ENCODE measurements around the gene SCEL. TPM values are rescaled to one million over a fixed set of nuclear protein-coding genes. Genes with fewer than 3 reads are reported as not detected.

SCEL gene
- polyA plus RNA-seq, 1 donor: 1.9 TPM

DNA sequence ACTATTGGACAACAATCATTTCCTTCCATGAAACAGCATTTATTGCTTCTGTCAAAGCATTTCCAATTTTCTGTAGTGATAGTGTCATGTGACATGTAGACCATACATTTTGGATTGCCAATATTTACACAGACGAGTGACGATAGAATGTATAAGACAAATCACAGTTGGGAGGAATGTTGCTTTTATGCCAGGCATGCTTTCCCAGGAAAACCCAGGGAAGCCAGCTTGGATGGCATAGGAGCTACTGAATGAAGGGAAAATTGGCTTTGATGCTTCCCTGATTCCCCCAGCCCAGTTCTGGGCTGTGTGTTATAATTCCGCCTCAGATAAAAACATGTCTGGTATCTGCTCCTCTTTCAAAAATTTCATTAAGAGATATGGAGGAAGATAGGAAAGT lies 22.5 kb downstream of the SCEL start:
- Histone ChIP-seq H3K27me3 (ENCODE audit: control insufficient read depth, insufficient read depth, low read length) (no peaks in the 10 kb centered on the region), H3K4me1 (ENCODE audit: control insufficient read depth, insufficient read depth, low read length) (no peaks in the 10 kb centered on the region), H3K9me3 (ENCODE audit: control insufficient read depth, low read depth, low read length) (no peaks in the 10 kb centered on the region), H3K4me3 (ENCODE audit: low read length) (no peak overlapping the region), H3K27ac (ENCODE audit: low read length) (no peak overlapping the region), H3K36me3 (ENCODE audit: control insufficient read depth, insufficient read depth, low read length) (no peaks in the 10 kb centered on the region)
- no peak for DNase-seq
- WGBS (ENCODE audit: insufficient coverage, low lambda C conversion rate): no CpG with 5 or more reads among the region's 3 CpGs

DNA sequence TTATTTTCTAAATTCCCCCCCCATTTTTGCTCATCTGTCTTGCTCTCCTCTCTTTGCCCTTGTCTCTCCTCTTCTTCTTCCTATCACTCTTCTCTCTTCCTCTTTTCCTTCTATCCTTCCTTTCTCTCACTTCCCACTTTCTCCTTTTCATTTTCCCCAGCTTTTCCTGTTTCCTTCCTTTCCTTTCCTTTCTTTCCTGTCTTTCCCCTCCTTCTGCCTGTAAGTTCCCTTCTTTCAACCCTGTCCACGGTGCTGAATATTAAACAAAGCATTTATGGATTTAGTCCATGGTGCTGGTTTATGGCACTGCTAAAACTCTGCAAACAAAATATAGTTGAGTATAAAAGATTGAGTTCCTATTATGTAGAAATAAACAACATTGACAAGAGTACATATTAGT lies 27.6 kb downstream of the SCEL start:
- no peaks in the 10 kb centered on the region for H3K27me3 ChIP-seq (ENCODE audit: control insufficient read depth, insufficient read depth, low read length)
- H3K4me3 ChIP-seq (ENCODE audit: low read length): no peak overlapping the region
- H3K27ac ChIP-seq (ENCODE audit: low read length): no peak overlapping the region
- no peaks in the 10 kb centered on the region for H3K4me1 ChIP-seq (ENCODE audit: control insufficient read depth, insufficient read depth, low read length)
- no peaks in the 10 kb centered on the region for H3K36me3 ChIP-seq (ENCODE audit: control insufficient read depth, insufficient read depth, low read length)
- no peaks in the 10 kb centered on the region for H3K9me3 ChIP-seq (ENCODE audit: control insufficient read depth, low read depth, low read length)
- 25% methylated on average over 1 of the region's 1 CpG for WGBS (ENCODE audit: insufficient coverage, low lambda C conversion rate)
- DNase-seq: no peak

DNA sequence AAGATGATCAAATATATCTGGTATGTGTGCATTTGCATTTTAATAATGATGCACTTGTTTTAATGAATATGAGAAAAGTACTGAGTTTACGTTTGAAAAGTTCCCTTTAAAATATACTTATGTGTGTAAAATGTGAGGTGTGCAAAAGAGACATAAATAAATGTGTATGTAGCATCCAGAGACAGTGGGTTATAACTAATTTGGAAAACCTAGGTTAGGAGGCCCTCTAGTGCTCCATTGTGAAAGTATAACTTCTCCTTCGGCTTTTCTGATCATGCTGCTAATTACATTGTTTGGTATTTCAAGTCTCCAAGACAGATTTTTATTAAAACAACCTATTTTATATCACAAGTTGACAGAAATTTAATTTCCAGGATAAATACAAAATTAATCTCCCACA lies 30.1 kb downstream of the SCEL start:
- Histone ChIP-seq H3K4me3 (ENCODE audit: low read length) (no peak overlapping the region), H3K36me3 (ENCODE audit: control insufficient read depth, insufficient read depth, low read length) (no peaks in the 10 kb centered on the region), H3K27me3 (ENCODE audit: control insufficient read depth, insufficient read depth, low read length) (no peaks in the 10 kb centered on the region), H3K9me3 (ENCODE audit: control insufficient read depth, low read depth, low read length) (no peaks in the 10 kb centered on the region), H3K4me1 (ENCODE audit: control insufficient read depth, insufficient read depth, low read length) (no peaks in the 10 kb centered on the region), H3K27ac (ENCODE audit: low read length) (no peak overlapping the region)
- WGBS (ENCODE audit: insufficient coverage, low lambda C conversion rate): 0% methylated on average over 1 of the region's 2 CpGs
- no peak for DNase-seq

DNA sequence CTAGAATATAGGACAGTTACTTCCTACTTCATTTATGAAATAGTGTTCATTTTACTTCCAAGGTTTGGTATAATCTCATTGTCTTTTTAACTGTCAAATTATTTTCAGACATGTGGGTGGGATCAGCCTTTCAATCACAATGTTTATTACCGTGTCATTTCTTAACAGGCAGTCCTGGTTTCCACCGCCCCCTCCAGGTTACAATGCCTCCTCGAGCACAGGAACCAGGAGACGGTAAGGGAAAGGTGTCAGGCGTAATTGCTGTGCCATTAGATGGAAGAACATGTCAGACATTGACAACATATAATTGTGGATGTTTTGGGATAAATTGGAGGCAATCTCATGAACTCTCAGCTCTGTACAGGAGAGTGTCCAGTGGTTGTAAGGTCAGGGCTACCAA lies 36.5 kb downstream of the SCEL start:
- Histone ChIP-seq H3K27ac (ENCODE audit: low read length) (no peak overlapping the region), H3K4me1 (ENCODE audit: control insufficient read depth, insufficient read depth, low read length) (no peaks in the 10 kb centered on the region), H3K4me3 (ENCODE audit: low read length) (no peak overlapping the region), H3K9me3 (ENCODE audit: control insufficient read depth, low read depth, low read length) (no peaks in the 10 kb centered on the region), H3K27me3 (ENCODE audit: control insufficient read depth, insufficient read depth, low read length) (no peaks in the 10 kb centered on the region), H3K36me3 (ENCODE audit: control insufficient read depth, insufficient read depth, low read length) (no peaks in the 10 kb centered on the region)
- WGBS (ENCODE audit: insufficient coverage, low lambda C conversion rate): 70% methylated on average over 5 of the region's 5 CpGs
- no peak for DNase-seq

DNA sequence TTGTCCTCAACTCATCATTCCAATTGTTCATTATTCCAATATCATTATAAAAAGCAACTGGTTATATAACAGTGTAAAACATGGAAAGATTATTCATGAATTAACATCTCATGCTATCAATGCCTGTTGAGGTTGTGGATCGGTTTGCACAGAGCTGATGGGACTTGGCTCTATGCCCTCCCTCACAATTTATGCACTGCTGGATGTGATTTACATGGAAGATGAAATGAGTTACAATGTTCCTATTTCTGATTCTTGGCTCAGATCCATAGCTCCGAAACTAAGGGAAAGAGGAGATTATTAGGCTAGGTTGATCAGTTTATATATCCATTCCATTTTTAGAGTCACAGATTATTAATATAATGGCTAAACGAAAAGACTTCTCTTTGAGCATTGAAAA lies 38.6 kb downstream of the SCEL start:
- Histone ChIP-seq H3K27ac (ENCODE audit: low read length) (no peak overlapping the region), H3K4me3 (ENCODE audit: low read length) (no peak overlapping the region), H3K9me3 (ENCODE audit: control insufficient read depth, low read depth, low read length) (no peaks in the 10 kb centered on the region), H3K4me1 (ENCODE audit: control insufficient read depth, insufficient read depth, low read length) (no peaks in the 10 kb centered on the region), H3K27me3 (ENCODE audit: control insufficient read depth, insufficient read depth, low read length) (no peaks in the 10 kb centered on the region), H3K36me3 (ENCODE audit: control insufficient read depth, insufficient read depth, low read length) (no peaks in the 10 kb centered on the region)
- DNase-seq: no peak
- 100% methylated on average over 1 of the region's 3 CpGs for WGBS (ENCODE audit: insufficient coverage, low lambda C conversion rate)

DNA sequence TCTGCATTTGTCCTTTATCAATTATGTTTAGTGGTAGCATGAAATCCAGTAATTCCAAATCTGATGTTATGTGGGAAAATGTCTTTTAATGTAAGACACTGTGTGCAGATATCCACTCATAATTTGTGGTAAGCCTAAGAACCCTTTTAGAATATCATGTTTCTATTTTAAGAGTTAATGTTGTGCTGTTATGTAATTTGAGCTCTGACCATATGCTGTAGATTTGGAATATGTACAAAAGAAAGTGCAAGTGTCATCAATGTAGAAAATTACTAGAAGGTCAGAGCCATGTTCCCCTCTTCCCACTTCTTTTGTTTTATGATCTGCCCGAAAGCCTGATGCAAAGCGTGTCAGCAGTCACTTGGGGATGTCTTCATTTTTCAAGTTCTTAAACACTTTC lies 44.5 kb downstream of the SCEL start:
- H3K4me3 ChIP-seq (ENCODE audit: low read length): no peak overlapping the region
- H3K9me3 ChIP-seq (ENCODE audit: control insufficient read depth, low read depth, low read length): no peaks in the 10 kb centered on the region
- no peaks in the 10 kb centered on the region for H3K4me1 ChIP-seq (ENCODE audit: control insufficient read depth, insufficient read depth, low read length)
- DNase-seq: no peak
- no peaks in the 10 kb centered on the region for H3K27me3 ChIP-seq (ENCODE audit: control insufficient read depth, insufficient read depth, low read length)
- no peak overlapping the region for H3K27ac ChIP-seq (ENCODE audit: low read length)
- H3K36me3 ChIP-seq (ENCODE audit: control insufficient read depth, insufficient read depth, low read length): no peaks in the 10 kb centered on the region
- no CpG with 5 or more reads among the region's 2 CpGs for WGBS (ENCODE audit: insufficient coverage, low lambda C conversion rate)

DNA sequence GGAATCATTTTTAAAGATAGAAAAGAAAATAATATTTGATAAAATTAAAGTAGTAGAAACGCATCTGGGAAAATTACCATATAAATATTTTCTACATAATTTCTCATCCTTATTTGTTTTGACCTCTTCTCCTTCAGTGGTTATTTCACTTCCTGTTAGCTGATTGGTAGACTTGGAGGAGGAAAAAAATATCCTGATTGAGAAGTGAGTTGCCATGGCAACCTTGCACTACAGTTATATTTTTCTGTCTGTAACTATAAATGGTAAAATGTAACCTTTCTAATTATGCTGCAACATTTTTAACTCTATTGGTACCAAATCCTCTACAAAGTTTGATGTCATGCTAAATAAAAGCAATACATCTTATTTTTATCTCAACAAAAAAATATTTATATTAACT lies 45.2 kb downstream of the SCEL start:
- Histone ChIP-seq H3K9me3 (ENCODE audit: control insufficient read depth, low read depth, low read length) (no peaks in the 10 kb centered on the region), H3K27me3 (ENCODE audit: control insufficient read depth, insufficient read depth, low read length) (no peaks in the 10 kb centered on the region), H3K4me1 (ENCODE audit: control insufficient read depth, insufficient read depth, low read length) (no peaks in the 10 kb centered on the region), H3K27ac (ENCODE audit: low read length) (no peak overlapping the region), H3K36me3 (ENCODE audit: control insufficient read depth, insufficient read depth, low read length) (no peaks in the 10 kb centered on the region), H3K4me3 (ENCODE audit: low read length) (no peak overlapping the region)
- WGBS (ENCODE audit: insufficient coverage, low lambda C conversion rate): 92% methylated on average over 1 of the region's 1 CpG
- no peak for DNase-seq

DNA sequence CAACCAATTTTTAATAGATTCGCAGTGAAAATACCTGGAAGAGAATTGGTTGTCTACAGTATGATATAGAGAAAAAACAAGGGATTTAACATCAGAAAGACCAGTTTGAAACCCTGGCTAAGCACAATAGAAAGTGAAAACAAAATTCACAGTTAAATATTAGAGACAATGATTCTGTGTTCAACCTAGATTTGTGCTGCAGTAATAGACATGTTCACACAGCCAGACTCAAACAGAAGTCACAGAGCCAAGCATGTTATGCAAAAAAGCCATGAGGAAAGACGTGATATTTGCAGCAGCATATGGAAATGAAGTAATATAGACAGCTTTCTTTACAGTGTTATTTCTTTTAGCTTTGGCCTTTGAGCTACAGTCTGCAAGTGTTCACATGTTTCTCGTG lies 48.1 kb downstream of the SCEL start:
- Histone ChIP-seq H3K9me3 (ENCODE audit: control insufficient read depth, low read depth, low read length) (no peaks in the 10 kb centered on the region), H3K4me3 (ENCODE audit: low read length) (no peak overlapping the region), H3K36me3 (ENCODE audit: control insufficient read depth, insufficient read depth, low read length) (no peaks in the 10 kb centered on the region), H3K27me3 (ENCODE audit: control insufficient read depth, insufficient read depth, low read length) (no peaks in the 10 kb centered on the region), H3K4me1 (ENCODE audit: control insufficient read depth, insufficient read depth, low read length) (no peaks in the 10 kb centered on the region), H3K27ac (ENCODE audit: low read length) (no peak overlapping the region)
- WGBS (ENCODE audit: insufficient coverage, low lambda C conversion rate): 100% methylated on average over 1 of the region's 3 CpGs
- no peak for DNase-seq

DNA sequence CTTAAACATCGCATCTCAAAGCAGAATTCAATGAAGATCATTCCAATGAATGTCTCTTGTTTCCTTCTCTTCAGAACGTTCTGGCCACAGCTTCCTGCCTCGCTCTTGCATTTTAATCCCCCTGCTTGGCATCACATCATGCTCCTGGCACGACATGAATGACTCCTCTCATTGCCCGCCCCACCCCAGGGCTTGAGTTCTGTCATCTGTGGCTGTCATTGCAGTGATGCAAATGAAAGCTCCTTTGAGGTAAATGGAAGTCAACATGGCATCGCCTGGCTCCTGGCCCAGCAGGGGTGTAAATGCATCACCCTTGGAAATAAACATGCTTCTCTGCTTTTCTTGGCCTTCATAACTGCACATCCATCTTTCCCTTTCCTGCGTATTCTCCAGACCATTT lies 48.6 kb downstream of the SCEL start:
- Histone ChIP-seq H3K27me3 (ENCODE audit: control insufficient read depth, insufficient read depth, low read length) (no peaks in the 10 kb centered on the region), H3K9me3 (ENCODE audit: control insufficient read depth, low read depth, low read length) (no peaks in the 10 kb centered on the region), H3K27ac (ENCODE audit: low read length) (no peak overlapping the region), H3K4me1 (ENCODE audit: control insufficient read depth, insufficient read depth, low read length) (no peaks in the 10 kb centered on the region), H3K36me3 (ENCODE audit: control insufficient read depth, insufficient read depth, low read length) (no peaks in the 10 kb centered on the region), H3K4me3 (ENCODE audit: low read length) (no peak overlapping the region)
- WGBS (ENCODE audit: insufficient coverage, low lambda C conversion rate): 90% methylated on average over 2 of the region's 7 CpGs
- no peak for DNase-seq

DNA sequence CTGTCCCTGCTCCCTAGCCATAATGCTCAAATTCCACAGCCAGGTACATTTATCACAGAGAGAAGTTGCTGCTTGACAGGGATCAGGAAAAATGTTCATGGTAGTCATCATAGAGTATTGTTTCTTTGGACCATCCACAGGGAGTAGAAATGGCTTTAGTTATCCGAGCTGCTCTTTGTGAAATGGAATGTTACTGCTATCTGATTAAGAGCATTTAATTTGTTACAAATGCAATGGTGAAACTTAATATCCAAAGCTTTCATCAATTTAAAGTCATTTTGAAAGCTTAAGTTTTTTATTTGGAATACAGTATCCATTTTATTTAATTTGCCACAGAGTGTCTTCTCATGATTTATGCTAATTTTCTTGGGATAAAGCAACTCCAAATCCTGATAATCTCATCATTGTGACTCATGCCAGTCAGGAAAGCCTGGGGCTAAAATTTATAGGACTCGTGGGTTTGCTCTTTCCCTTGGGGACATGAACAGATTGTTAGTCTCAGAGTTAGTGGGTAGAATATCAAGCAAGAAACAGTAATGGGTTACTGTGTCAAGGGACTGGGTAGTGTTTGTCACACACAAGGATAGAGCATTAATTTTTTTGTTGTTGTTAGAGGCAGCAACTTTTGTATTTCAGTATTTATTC lies 59.8 kb downstream of the SCEL start:
- H3K9me3 ChIP-seq (ENCODE audit: control insufficient read depth, low read depth, low read length): no peaks in the 10 kb centered on the region
- WGBS (ENCODE audit: insufficient coverage, low lambda C conversion rate): 100% methylated on average over 1 of the region's 2 CpGs
- H3K27ac ChIP-seq (ENCODE audit: low read length): no peak overlapping the region
- no peaks in the 10 kb centered on the region for H3K27me3 ChIP-seq (ENCODE audit: control insufficient read depth, insufficient read depth, low read length)
- no peak for DNase-seq
- H3K4me3 ChIP-seq (ENCODE audit: low read length): no peak overlapping the region
- no peaks in the 10 kb centered on the region for H3K36me3 ChIP-seq (ENCODE audit: control insufficient read depth, insufficient read depth, low read length)
- H3K4me1 ChIP-seq (ENCODE audit: control insufficient read depth, insufficient read depth, low read length): no peaks in the 10 kb centered on the region

DNA sequence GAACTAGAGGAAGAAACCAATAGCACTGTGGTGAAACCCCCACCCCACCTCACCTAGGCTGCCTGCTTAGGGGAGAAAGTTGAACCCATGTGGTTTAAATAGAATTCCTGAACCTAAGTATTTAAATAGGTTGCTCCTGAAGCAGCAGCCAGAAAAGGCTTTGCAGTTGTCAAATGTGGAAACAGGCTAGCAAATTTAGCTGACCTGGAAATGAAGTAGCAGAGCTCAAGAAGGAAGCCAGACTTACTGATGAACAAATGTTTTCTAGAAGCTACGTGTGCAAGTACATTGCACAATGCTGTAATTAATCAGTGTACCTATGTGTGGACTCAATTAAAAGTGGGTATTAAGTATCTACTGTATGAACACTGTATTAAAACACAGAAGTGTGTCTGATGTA lies 61.3 kb downstream of the SCEL start:
- DNase-seq: no peak
- Histone ChIP-seq H3K27me3 (ENCODE audit: control insufficient read depth, insufficient read depth, low read length) (no peaks in the 10 kb centered on the region), H3K4me1 (ENCODE audit: control insufficient read depth, insufficient read depth, low read length) (no peaks in the 10 kb centered on the region), H3K4me3 (ENCODE audit: low read length) (no peak overlapping the region), H3K36me3 (ENCODE audit: control insufficient read depth, insufficient read depth, low read length) (no peaks in the 10 kb centered on the region), H3K27ac (ENCODE audit: low read length) (no peak overlapping the region), H3K9me3 (ENCODE audit: control insufficient read depth, low read depth, low read length) (no peaks in the 10 kb centered on the region)
- no CpG with 5 or more reads among the region's 1 CpG for WGBS (ENCODE audit: insufficient coverage, low lambda C conversion rate)
